IgD-negative memory B cell (primary cell): ENCODE measurements around the gene LNX1. TPM values are rescaled to one million over a fixed set of nuclear protein-coding genes. Genes with fewer than 3 reads are reported as not detected.

Experiments
- H3K27ac Mint-ChIP-seq, 3 donors: one replicate each; pipeline ENCODE4 v1.8.0; 2020 to 2022; ENCODE audit warnings: mild to moderate bottlenecking in 3 of 3, mixed read lengths in 3 of 3, moderate library complexity in 1 of 3
- H3K27me3 Mint-ChIP-seq: one replicate; pipeline ENCODE4 v1.8.0; 2021; ENCODE audit warnings: mixed read lengths
- H3K36me3 Mint-ChIP-seq: one replicate; pipeline ENCODE4 v1.8.0; 2020; ENCODE audit warnings: mild to moderate bottlenecking, mixed read lengths
- H3K4me1 Mint-ChIP-seq, 3 donors: one replicate each; pipeline ENCODE4 v1.8.0; 2020 to 2022; ENCODE audit warnings: mixed read lengths in 3 of 3, mild to moderate bottlenecking in 1 of 3
- H3K4me3 Mint-ChIP-seq, 4 donors: one replicate each; pipeline ENCODE4 v1.8.0; 2020 to 2022; ENCODE audit warnings: mild to moderate bottlenecking in 4 of 4, mixed read lengths in 4 of 4, moderate library complexity in 3 of 4
- H3K9me3 Mint-ChIP-seq, 3 donors: one replicate each; pipeline ENCODE4 v1.8.0; 2020 to 2021; ENCODE audit warnings: mixed read lengths in 3 of 3, mild to moderate bottlenecking in 1 of 3
- polyA plus RNA-seq: library from polyadenylated mRNA; unstranded; fragments of 300-500 nt; fragmentation: Illumina TruSeq; gene quantifications from one replicate; pipeline ENCODE4 v1.2.3, GENCODE V29; 2021

Gene LNX1
- polyA plus RNA-seq, 1 donor from 2014 or later = 0.53 TPM

GRCh38 chr4:53497487-53498244 lies 93.6 kb downstream of the LNX1 start:
- Mint-ChIP-seq H3K27ac (no peak overlapping the region), H3K4me3 (no peak overlapping the region), H3K36me3 (no peaks in the 10 kb centered on the region), H3K27me3 (no peaks in the 10 kb centered on the region), H3K9me3 (no peaks in the 10 kb centered on the region), H3K4me1 (peaks cover 0 to 1% (median 0%) of the 10 kb centered on the region in 3 donors)

DNA sequence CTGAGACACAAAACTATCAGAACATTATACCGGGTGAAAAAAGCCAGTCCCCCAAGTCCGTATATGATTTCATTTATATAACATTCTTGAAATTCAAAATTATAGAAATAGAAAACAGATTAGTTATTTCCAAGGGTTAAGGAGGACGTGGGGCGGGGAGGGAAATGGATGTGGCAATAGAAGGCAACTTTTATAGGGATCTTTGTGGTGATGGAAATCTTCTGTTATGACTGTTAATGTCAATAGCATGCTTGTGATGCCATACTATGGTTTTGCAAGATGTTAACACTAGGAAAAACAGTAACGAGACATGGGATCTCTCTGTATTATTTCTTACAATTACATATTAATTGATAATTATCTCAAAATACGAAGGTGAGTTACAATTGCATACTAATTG lies 96.4 kb downstream of the LNX1 start:
- Mint-ChIP-seq H3K36me3 (no peaks in the 10 kb centered on the region), H3K9me3 (no peaks in the 10 kb centered on the region), H3K4me1 (peaks cover 0 to 1% (median 0%) of the 10 kb centered on the region in 3 donors), H3K27ac (no peak overlapping the region), H3K27me3 (peaks cover 2% of the 10 kb centered on the region), H3K4me3 (no peak overlapping the region)

DNA sequence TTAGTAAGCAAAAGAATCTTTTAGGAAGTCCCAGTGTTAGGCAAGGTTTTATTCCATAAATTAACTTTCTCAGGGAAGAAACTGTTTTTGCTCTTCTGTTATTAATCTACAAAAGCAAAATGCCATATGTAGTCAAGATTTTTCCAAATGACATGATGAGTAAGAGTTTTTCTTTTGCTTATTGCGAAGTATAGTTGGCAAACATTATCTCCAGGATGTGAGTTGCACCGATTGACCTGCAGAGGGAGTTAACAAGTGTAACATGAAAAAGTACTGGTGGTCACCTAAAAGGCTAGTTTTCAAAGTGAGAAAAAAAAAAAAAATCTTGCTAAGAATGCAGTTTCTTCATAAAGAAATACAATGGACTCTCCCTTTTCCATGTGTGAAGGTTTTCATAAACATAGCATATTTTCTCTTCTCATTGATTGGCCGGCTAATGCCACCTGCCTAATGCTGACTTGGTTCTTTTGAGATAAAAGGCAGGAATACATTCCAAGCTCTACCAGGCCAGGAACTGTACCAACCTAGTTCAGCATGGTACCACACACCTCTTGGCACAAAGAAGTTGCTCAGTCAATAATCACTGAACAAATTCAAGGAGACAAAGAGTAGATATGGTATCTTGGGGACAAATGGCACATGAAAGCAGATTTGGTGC lies 100.2 kb downstream of the LNX1 start:
- Mint-ChIP-seq H3K27ac (no peak overlapping the region), H3K4me3 (no peak overlapping the region)

DNA sequence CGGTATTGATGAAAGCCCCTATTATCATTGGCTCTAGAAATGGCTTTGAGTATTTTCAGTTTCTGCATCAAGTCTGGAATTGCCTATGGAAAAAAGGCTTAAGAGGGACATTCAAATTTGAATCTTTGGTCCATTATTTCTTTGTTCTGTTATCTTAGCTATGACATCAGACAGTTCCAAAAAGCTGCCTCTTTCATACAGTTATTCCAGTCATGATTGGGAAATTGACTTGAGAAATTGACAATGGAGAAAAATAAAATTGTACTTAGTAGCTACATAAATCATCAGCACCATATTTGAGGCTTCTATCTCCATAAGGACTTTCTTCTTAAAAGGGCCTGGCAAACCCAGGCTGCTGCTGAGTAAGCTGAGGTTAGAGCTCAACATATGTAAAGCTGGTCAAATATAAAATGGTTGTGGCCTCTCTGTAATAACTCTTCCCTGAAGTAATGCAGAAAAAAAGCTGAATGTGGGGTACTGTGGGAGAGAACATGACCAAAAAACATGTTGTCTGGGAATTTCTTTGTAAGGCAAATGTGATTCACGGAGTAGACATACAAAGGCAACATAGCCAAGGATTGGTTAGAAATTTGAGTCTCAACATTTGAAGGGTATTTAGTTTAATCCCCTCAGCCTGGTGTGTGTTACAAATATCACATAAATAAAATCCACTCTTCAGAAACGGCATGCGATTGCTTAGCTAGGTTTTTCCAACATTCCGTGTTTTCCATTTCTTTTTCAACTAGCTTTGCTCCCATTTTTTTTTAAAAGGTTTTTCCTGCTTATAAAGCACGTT lies 100.9 kb downstream of the LNX1 start:
- H3K27me3 Mint-ChIP-seq = peaks cover 11% of the 10 kb centered on the region
- H3K4me3 Mint-ChIP-seq = no peak overlapping the region
- H3K27ac Mint-ChIP-seq = no peak overlapping the region
- H3K36me3 Mint-ChIP-seq = no peaks in the 10 kb centered on the region
- H3K9me3 Mint-ChIP-seq = no peaks in the 10 kb centered on the region
- H3K4me1 Mint-ChIP-seq = no peaks in the 10 kb centered on the region

More for the DNA sequence above, 100.2 kb downstream of the LNX1 start:
- Mint-ChIP-seq H3K4me1 (no peaks in the 10 kb centered on the region), H3K27me3 (peaks cover 11% of the 10 kb centered on the region), H3K9me3 (no peaks in the 10 kb centered on the region), H3K36me3 (no peaks in the 10 kb centered on the region)

- H3K9me3 Mint-ChIP-seq = no peaks in the 10 kb centered on the region
- peaks cover 14% of the 10 kb centered on the region for H3K27me3 Mint-ChIP-seq
- H3K4me1 Mint-ChIP-seq = no peaks in the 10 kb centered on the region
- H3K4me3 Mint-ChIP-seq = no peak overlapping the region
- no peak overlapping the region for H3K27ac Mint-ChIP-seq
- H3K36me3 Mint-ChIP-seq = no peaks in the 10 kb centered on the region
Observed at GRCh38 chr4:53489279-53489889, 101.9 kb downstream of the LNX1 start.

DNA sequence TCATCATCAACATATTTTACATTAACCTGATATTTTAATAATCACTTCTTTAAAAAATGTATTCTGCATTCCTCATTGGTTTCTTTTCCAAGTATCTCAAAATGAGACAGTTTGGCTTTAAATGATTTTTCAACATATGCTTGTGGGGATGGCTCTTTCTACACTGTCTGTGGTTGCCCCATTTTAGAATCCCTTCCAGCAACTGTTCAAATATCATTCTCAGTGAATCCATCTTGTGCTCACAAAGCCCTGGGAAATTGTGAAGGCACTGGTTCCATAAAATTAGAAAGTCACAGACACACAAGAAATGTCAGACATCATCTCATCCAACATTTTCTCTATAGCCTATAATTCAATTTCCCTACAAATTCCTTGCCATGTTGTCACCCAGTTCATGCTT lies 103.5 kb downstream of the LNX1 start:
- no peaks in the 10 kb centered on the region for H3K36me3 Mint-ChIP-seq
- H3K4me3 Mint-ChIP-seq = no peak overlapping the region
- peaks cover 17% of the 10 kb centered on the region for H3K27me3 Mint-ChIP-seq
- peaks cover 0 to 2% (median 0%) of the 10 kb centered on the region in 3 donors for H3K9me3 Mint-ChIP-seq
- H3K4me1 Mint-ChIP-seq = no peaks in the 10 kb centered on the region
- no peak overlapping the region for H3K27ac Mint-ChIP-seq

DNA sequence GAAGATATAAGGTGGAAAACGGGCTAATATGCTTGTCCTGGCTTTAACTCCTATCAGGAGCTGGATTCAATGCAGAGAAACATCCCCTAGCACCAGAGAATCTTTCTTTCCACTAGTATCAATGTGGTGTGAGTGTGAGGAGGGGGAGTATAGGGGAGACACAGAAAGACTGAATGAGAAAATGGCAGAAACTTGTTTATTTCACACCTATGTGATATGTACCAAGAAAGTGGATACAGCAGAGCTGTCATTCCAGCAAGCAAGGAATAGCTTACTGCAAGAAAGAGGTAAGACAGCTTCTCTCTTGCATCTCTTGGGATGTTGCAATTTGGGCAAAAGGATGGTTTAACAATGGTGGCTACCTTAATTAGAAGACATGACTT lies 105.6 kb downstream of the LNX1 start:
- Mint-ChIP-seq H3K27me3 (peaks cover 16% of the 10 kb centered on the region), H3K4me3 (no peak overlapping the region), H3K36me3 (no peaks in the 10 kb centered on the region), H3K9me3 (peaks cover 0 to 2% (median 0%) of the 10 kb centered on the region in 3 donors), H3K27ac (no peak overlapping the region), H3K4me1 (no peaks in the 10 kb centered on the region)

- H3K36me3 Mint-ChIP-seq = no peaks in the 10 kb centered on the region
Observed at GRCh38 chr4:53484911-53485657, 106.2 kb downstream of the LNX1 start.

GRCh38 chr4:53483250-53483649 lies 108.0 kb downstream of the LNX1 start:
- no peak overlapping the region for H3K27ac Mint-ChIP-seq
- no peaks in the 10 kb centered on the region for H3K4me1 Mint-ChIP-seq
- H3K4me3 Mint-ChIP-seq = no peak overlapping the region
- no peaks in the 10 kb centered on the region for H3K36me3 Mint-ChIP-seq
- H3K27me3 Mint-ChIP-seq = peaks cover 14% of the 10 kb centered on the region
- peaks cover 0 to 2% (median 0%) of the 10 kb centered on the region in 3 donors for H3K9me3 Mint-ChIP-seq

More at GRCh38 chr4:53484911-53485657, 106.2 kb downstream of the LNX1 start:
- Mint-ChIP-seq H3K4me3 (no peak overlapping the region), H3K27me3 (peaks cover 15% of the 10 kb centered on the region), H3K27ac (no peak overlapping the region), H3K9me3 (peaks cover 0 to 2% (median 0%) of the 10 kb centered on the region in 3 donors), H3K4me1 (no peaks in the 10 kb centered on the region)

DNA sequence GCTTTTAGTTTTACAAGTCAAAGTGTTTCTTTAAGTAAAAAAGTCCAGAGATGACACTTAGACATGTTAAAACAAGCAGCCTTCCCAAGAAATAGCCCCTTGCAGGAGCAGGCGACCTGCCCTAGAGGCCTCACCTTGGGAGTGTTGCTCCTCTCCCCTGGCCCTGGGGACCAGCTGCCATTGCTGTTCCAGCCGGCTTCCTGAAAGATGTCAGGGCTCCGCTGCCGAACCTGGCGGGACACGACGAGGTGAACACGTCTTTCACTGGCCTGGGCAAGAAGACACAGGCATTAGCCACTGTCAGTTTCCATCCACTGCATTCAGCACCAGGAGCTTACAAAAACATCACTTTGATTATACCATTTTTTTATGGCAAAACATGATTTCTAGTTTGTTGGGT lies 109.7 kb downstream of the LNX1 start:
- Mint-ChIP-seq H3K4me1 (no peaks in the 10 kb centered on the region), H3K27me3 (peaks cover 7% of the 10 kb centered on the region), H3K36me3 (no peaks in the 10 kb centered on the region), H3K27ac (no peak overlapping the region), H3K4me3 (no peak overlapping the region), H3K9me3 (peaks cover 0 to 2% (median 0%) of the 10 kb centered on the region in 3 donors)

GRCh38 chr4:53480909-53481308 lies 110.4 kb downstream of the LNX1 start:
- H3K4me1 Mint-ChIP-seq = no peaks in the 10 kb centered on the region
- no peak overlapping the region for H3K4me3 Mint-ChIP-seq
- H3K27me3 Mint-ChIP-seq = peaks cover 7% of the 10 kb centered on the region
- H3K27ac Mint-ChIP-seq = no peak overlapping the region
- H3K36me3 Mint-ChIP-seq = no peaks in the 10 kb centered on the region
- peaks cover 0 to 2% (median 0%) of the 10 kb centered on the region in 3 donors for H3K9me3 Mint-ChIP-seq

DNA sequence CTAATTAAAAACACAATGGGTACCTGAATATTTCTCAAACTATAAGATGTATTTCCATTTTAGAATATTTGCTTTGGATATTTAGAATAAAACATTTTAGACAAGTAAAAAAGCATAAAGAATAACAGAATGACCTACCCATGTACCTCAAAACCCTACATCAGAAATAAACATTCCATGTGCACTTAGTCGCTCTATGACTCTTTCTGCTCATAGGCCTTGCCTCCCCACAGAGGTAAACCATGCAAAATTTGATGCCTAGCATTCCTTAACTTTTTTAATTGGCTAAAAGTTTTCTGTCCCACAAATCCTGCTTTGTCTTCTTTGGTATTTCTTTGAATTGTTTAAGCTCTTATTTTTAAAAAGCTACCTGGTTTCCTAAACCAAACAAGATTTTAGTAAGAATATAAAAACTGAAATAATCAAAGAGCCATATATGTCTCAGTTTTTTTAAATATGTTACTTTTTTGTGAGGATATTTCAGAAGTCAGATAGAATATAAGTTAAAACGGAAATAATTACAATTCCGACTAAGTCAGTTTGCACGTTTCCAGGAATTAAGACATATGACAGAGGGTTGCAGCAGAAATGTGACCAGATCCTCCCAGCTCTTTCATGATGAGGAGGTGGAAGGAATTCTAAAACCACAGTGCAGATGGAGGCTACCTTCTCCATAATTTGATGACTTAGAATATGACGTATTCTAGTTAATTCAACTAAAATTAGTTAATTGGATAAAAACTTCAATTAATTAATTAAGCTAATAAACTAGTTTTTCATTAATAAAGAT lies 111.4 kb downstream of the LNX1 start:
- Mint-ChIP-seq H3K27me3 (peaks cover 7% of the 10 kb centered on the region), H3K4me1 (no peaks in the 10 kb centered on the region), H3K36me3 (no peaks in the 10 kb centered on the region), H3K9me3 (peaks cover 0 to 2% (median 0%) of the 10 kb centered on the region in 3 donors), H3K4me3 (no peak overlapping the region), H3K27ac (no peak overlapping the region)

DNA sequence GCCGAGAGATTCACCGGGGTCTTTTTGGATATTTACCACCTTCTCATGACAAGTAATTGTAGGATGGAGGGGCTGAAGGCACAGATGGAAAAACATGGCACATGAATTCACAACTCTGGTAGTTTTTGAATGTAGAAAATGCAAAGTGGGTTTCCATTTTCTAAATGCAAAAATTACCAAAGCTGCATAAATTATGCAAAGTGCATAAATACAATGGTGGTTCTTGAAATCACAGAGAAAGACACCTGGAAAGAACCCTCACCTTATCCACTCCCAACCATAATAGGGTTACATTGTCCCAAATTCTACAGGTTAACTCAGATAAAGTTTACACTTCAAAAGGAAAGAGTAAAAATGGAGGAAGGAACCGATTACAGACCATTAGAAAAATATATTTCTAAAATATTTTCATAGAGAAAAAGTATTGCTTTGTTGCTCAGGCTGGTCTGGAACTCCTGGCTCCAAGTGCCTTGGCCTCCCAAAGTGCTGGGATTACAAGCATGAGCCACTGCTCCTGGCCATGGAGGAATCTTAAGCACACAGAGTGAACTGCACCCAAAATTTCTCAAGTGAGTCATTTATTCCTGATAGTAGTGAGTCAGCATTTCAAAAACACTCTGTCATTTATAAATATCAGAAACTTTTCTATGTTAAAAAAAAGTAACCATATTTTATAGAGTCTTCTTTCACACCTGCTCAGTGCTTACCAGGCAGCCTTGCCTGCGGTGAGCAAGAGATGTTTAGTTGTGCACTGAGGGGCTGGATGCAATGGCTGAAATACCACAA lies 112.4 kb downstream of the LNX1 start:
- H3K9me3 Mint-ChIP-seq = no peaks in the 10 kb centered on the region
- no peak overlapping the region for H3K27ac Mint-ChIP-seq
- no peaks in the 10 kb centered on the region for H3K4me1 Mint-ChIP-seq
- H3K4me3 Mint-ChIP-seq = no peak overlapping the region
- H3K36me3 Mint-ChIP-seq = no peaks in the 10 kb centered on the region
- H3K27me3 Mint-ChIP-seq = peaks cover 4% of the 10 kb centered on the region
